Activated CD4-positive, CD25-positive, alpha-beta regulatory T cell treated with anti-CD3 and anti-CD28 coated beads, Interleukin-2, amount 50 U/mL, for 24 hours (primary cell): Measurements from ENCODE around the gene ZNF683.
"Not testable (repeated sequence)": the region's sequence is repeated elsewhere in the genome, so short reads cannot be mapped to it uniquely, and the experiment has no call there.

Source experiments
- ATAC-seq, 2 donors: fragments of 150-1000 bp; cut with Tn5 transposase; one replicate each; pipeline ENCODE4 v1.10.0; 2021; ENCODE audit warnings: mild to moderate bottlenecking in 1 of 2, moderate library complexity in 1 of 2

Gene ZNF683

DNA sequence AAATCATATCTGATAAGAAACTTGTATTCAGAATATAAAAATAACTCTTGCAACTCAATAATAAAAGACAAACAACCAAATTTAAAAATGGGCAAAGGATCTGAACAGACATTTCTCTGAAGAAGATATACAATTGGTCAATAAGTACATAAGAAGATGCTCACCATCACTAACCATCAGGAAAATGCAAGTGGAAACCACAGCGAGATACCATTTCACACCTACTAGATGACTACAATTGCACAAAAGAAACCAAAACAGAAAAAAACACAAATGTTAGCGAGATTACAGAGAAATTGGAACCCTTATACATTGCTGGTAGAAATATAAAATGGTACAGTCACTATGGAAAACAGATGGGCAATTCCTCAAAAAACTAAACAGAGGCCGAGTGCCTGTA is 11.5 kb upstream of the ZNF683 start:
- no peak for ATAC-seq

GRCh38 chr1:26378879-26379251 is 6.3 kb upstream of the ZNF683 start:
- ATAC-seq, result no peak

GRCh38 chr1:26378088-26378878 is 5.7 kb upstream of the ZNF683 start:
- peak; percentile 98 for ATAC-seq

DNA sequence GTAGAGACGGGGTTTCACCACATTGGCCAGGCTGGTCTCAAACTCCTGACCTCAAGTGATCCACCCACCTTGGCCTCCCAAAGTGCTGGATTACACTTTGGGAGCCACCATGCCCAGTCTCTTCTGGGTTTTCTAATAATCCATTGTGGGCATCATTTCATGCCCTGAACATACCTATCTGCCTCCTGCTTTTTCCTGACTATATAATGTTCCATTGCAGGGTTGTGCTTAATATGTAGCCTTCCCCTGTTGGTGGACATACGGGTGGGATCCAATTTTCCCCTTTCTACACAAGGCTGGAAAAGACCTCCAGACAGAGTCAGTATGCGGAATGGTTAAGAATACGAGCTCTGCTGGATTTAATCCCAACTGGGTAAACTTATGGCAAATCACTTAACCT is 3.5 kb upstream of the ZNF683 start:
- ATAC-seq, result no peak

DNA sequence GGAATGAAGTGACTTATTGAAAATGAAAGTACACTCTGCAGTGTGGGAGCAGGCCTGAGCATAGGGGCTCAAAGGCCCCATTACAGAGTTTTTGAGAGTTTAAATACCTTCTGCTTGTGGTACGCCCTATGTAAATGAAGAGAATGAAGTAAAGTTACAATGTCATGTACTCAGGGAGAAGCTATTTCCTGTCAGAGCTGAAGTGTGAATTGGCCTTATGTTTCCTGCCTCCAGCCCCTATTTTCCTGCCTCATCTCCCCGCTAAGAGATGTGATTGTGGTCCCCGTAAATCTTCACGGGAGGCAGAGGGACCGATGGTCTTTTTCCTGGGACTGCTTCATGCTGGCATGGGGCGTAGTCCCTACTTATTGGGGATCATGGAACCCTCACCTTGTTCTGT is 2.5 kb upstream of the ZNF683 start:
- no peak for ATAC-seq

- not testable (repeated sequence) for ATAC-seq
Observed at GRCh38 chr1:26374361-26374760, 1.8 kb upstream of the ZNF683 start.

GRCh38 chr1:26373789-26374188 is 1.2 kb upstream of the ZNF683 start:
- ATAC-seq, result no peak

DNA sequence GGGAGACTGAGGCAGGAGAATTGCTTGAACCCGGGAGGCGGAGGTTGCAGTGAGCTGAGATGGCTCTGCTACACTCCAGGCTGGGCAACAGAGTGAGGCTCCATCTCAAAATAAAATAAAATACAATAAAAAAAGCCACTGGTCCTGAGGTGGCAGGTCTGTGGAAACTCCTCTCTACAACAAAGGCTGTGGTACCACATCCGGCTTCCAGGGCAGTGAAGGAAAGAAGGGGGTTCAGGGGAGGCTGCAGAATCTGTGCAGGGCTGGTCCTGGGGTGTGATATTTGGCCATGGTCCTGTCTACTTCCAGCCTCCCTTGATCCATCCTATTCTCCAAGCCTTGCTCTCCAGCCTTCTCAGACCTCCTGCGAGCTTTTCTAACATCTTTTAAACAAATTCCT is 731 bp upstream of the ZNF683 start:
- no peak for ATAC-seq

DNA sequence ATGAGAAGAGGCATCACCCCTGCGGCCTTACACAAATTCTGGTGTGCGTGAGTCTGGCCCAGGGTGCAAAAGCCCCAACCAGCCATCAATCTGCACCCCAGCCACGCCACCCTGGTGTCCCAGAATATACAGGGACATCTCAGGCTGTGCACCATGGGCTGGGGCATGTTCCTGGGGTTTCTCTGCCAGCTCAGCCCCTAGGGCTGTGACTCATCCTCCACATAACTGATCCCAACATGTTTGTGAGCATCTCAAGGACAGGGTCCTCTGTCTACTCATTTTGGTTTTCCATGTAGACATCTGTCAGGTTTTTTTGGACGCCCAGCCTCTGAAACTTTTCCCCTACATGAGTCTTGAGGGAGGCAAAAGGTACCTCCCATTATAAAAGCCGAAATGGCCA is 511 bp downstream of the ZNF683 start:
- no peak for ATAC-seq

DNA sequence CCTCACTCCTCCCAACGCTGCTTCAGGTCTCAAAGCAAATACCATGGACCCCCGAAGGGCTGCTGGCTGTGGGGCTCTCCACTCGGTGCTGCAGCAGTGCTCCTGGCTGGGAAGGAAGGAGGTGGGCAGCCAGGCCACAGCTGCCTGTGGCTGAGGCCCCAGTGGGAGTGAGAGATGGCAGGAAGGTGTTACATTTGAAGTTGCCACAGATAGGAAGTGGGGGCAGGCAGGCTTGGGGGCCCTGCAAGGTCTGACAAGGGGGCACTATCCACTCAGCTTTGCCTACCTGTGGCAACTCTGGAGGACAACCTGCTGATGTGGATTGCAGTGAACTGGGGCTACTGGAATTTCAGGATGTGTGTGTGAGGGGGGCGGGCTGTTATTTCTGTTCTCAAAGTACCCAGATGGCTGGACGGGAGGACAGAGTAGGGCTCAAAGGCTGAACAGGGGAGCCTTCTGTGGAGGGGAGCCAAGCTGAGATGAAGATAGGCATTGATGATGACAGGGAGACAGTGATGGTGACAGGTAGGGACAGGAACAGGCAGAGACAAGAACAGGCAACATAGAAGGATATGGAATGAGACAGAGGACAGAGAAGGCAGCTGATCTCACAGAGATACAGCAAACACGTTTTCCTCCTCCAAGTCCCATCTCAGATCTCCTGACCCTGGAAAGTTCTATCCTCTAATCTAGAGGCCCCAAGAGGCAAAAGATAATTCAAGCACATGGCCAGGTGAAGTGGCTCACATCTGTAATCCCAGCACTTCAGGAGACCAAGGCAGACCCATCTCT is 1.8 kb downstream of the ZNF683 start:
- no peak for ATAC-seq

- ATAC-seq, result no peak
Observed at GRCh38 chr1:26368486-26368885, 4.1 kb downstream of the ZNF683 start.

GRCh38 chr1:26368006-26368405 is 4.5 kb downstream of the ZNF683 start:
- ATAC-seq, result no peak

- ATAC-seq, result no peak
Observed at GRCh38 chr1:26367441-26367840, 5.1 kb downstream of the ZNF683 start.

DNA sequence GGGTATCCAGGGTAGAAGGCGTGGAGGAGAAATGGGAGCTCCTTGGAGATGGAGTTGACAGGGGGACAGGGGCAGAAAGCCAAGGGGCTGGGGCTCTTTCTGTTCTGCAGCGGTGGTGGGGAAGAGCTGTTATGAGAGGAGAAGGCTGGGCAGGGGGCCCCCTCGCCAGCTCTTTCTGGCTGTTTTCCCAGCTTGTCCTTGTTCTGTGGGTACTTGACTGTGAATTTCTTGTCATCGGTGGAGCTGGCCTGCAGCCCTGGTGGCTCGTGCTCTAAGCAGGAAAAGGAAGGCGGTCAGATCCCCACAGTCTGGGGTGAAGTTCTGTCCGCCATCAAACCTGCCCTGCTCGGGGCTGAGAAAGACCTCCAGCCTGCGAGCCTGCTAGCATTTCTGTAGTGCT is 7.6 kb downstream of the ZNF683 start:
- ATAC-seq, result no peak

GRCh38 chr1:26363549-26364448 is 8.8 kb downstream of the ZNF683 start:
- ATAC-seq, result peak; percentile 79 to 86

- no peak for ATAC-seq
Observed at GRCh38 chr1:26362331-26362730, 10.2 kb downstream of the ZNF683 start.

DNA sequence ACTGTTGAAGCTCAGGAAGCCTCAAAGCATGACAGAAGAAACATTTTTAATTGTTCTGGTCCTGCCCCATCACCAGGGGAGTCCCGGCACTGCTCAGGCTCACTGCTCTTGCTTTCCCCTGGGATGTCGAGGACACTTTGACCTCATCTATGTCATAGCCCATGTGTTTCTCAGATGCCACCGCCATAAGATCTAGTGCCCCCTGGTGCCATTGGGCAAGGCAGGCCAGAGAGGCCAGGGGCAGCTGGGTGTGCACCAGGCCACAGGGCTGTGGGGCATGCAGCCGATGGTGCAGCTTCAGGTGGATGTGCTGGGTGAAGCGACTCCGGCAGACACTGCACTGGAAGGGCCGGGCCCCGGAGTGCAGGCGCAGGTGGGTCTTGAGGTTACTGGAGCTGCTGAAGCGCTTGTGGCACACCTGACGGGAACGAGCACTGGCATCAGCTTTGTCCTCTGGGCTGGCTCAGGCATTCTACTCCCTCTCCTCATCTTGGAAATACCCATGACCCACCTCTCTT is 10.9 kb downstream of the ZNF683 start:
- ATAC-seq, result no peak

- ATAC-seq, result no peak
Observed at GRCh38 chr1:26360807-26361604, 11.5 kb downstream of the ZNF683 start.

- no peak for ATAC-seq
Observed at GRCh38 chr1:26359981-26360806, 12.4 kb downstream of the ZNF683 start.

- ATAC-seq, result peak; percentile 73 to 77
Observed at GRCh38 chr1:26358411-26359384, 13.9 kb downstream of the ZNF683 start.
